HFF-Myc (cell line): ENCODE measurements around the gene ENO1.
A peak's percentile ranks its signal among the peaks of the same experiment; 100 is the strongest.
"Not testable (repeated sequence)": the region's sequence is repeated elsewhere in the genome, so short reads cannot be mapped to it uniquely, and the experiment has no call there.

Experiments
- DNase-seq: peaks from one replicate; pipeline ENCODE4 v3.0.0-alpha.2; 2011; ENCODE audit warnings: low read depth; ENCODE audit errors: extremely low read depth
- H3K4me3 ChIP-seq: replicated peaks from 2 replicates; pipeline ENCODE4 v1.5.1; 2011; ENCODE audit warnings: low read depth, mild to moderate bottlenecking, control low read depth, low read length
- CTCF ChIP-seq: IDR thresholded peaks from 2 replicates; pipeline ENCODE4 v1.5.1; 2012; ENCODE audit warnings: mild to moderate bottlenecking, low read depth, low read length, control low read depth; ENCODE audit errors: missing control alignments

ENO1 gene

GRCh38 chr1:8844501-8845006, 33.9 kb downstream of the ENO1 start:
- TF ChIP-seq CTCF = no peak
- H3K4me3 ChIP-seq = no peak overlapping the region
- DNase-seq = no peak

DNA sequence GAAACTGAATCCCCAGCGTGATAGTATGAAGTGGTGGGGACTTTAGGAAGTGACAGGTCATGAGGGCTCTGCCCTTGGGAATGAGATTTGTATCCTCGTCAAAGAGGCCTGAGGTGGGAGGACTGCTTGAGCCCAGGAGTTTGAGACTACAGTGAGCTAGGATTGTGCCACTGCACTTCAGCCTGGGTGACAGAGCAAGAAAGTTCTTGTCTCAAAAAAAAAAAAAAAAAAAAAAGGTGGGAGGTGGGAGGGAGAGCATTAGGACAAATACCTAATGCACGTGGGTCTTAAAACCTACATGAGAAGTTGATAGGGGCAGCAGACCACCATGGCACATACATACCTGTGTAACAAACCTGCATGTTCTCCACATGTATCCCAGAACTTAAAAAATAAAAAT, 37.1 kb downstream of the ENO1 start:
- no peak overlapping the region for H3K4me3 ChIP-seq
- TF ChIP-seq CTCF = no peak
- no peak for DNase-seq

DNA sequence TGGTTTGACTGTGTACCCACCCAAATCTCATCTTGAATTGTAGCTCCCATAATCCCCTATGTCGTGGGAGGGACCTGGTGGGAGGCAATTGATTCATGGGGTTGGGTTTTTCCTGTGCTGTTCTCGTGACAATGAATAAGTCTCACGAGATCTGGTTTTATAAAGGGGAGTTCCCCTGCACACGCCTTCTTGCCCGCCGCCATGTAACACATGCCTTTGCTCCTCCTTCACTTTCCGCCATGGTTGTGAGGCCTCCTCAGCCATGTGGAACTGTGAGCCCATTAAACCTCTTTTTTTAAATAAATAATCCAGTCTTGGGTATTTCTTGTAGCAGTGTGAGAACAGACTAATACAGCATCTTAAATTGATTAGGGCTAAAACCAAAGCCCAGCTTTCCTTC, 38.5 kb downstream of the ENO1 start:
- no peak for TF ChIP-seq CTCF
- DNase-seq = no peak
- no peak overlapping the region for H3K4me3 ChIP-seq

- DNase-seq = no peak
- H3K4me3 ChIP-seq = no peak overlapping the region
- no peak for TF ChIP-seq CTCF
Observed at GRCh38 chr1:8835941-8836643, 42.4 kb downstream of the ENO1 start.

DNA sequence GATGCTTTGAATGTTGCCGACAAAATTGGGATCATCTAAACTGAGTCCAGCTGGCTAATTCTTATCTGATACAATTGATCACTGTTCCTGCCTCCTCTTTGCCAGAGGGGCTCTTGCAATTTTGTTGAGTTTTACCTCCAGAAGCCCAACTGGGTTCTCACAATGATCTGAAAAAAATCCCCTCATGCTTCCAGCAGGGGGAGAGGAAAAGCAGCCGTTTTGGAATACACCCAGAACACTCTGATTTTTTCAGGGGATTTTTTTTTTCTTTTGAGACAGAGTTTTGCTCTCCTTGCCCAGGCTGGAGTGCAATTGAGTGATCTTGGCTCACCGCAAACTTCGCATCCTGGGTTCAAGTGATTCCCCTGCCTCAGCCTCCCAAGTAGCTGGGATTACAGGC, 47.1 kb downstream of the ENO1 start:
- TF ChIP-seq CTCF = peak; percentile 44
- no peak for DNase-seq

GRCh38 chr1:8830732-8831131, 47.8 kb downstream of the ENO1 start:
- not testable (repeated sequence) for H3K4me3 ChIP-seq, DNase-seq

More for the DNA sequence above, 47.1 kb downstream of the ENO1 start:
- no peak overlapping the region for H3K4me3 ChIP-seq

- DNase-seq = peak; percentile 43
- TF ChIP-seq CTCF = no peak
- H3K4me3 ChIP-seq = no peak overlapping the region
Observed at GRCh38 chr1:8825985-8826481, 52.5 kb downstream of the ENO1 start.
